ENCODE measurements around the gene MYRF.

DNA sequence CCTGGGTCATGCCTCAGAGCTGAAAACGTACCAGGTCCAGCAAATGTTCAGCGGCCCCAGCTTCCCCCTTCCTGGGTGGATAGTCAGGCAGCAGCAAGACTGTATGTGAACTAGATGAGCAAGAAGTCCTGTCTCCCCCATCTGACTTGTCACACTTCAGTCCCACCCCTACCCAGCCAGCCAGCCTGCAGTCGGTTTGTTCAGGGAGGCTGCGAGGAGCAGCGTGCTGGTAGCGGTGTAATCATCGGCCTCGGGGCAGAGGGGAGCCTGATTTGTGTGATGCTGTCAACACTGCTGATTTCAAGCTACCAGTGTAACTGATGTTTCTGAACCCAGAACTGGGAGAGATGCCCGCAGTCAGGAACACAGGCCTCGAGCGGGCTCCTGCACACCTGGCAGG is 30.4 kb downstream of the MYRF start:
- TF ChIP-seq POLR2A (conservative IDR thresholded peaks at IDR 0.05) (no peak), BRD9 (IDR thresholded peaks at IDR 0.05; ENCODE audit: low read depth, partially characterized antibody) (no peak), NFRKB (IDR thresholded peaks at IDR 0.05; ENCODE audit: low read depth) (no peak), NFE2L1 (tag; IDR thresholded peaks at IDR 0.05; ENCODE audit: borderline replicate concordance, low read depth) (no peak), MAFF (IDR thresholded peaks at IDR 0.05; ENCODE audit: low read length) (no peak), SREBF2 (CRISPR knock-in tag; IDR thresholded peaks at IDR 0.05) (no peak), EP300 (IDR thresholded peaks at IDR 0.05; ENCODE audit: low read length) (no peak), SMAD4 (CRISPR knock-in tag; conservative IDR thresholded peaks at IDR 0.05) (no peak), HMG20A (CRISPR knock-in tag; conservative IDR thresholded peaks at IDR 0.05) (no peak), ZNF12 (CRISPR knock-in tag; IDR thresholded peaks at IDR 0.05) (no peak), SRSF1 (IDR thresholded peaks at IDR 0.05; ENCODE audit: low read depth, low read length) (no peak), BACH1 (tag; IDR thresholded peaks at IDR 0.05) (no peak)
- TF ChIP-seq, protein P1, sequence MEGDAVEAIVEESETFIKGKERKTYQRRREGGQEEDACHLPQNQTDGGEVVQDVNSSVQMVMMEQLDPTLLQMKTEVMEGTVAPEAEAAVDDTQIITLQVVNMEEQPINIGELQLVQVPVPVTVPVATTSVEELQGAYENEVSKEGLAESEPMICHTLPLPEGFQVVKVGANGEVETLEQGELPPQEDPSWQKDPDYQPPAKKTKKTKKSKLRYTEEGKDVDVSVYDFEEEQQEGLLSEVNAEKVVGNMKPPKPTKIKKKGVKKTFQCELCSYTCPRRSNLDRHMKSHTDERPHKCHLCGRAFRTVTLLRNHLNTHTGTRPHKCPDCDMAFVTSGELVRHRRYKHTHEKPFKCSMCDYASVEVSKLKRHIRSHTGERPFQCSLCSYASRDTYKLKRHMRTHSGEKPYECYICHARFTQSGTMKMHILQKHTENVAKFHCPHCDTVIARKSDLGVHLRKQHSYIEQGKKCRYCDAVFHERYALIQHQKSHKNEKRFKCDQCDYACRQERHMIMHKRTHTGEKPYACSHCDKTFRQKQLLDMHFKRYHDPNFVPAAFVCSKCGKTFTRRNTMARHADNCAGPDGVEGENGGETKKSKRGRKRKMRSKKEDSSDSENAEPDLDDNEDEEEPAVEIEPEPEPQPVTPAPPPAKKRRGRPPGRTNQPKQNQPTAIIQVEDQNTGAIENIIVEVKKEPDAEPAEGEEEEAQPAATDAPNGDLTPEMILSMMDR (IDR thresholded peaks at IDR 0.05 in 2 of 3, conservative IDR thresholded peaks at IDR 0.05 in 1 of 3; ENCODE audit: insufficient read depth in 2 of 3, low read depth in 1 of 3, low read length in 3 of 3), result no peak
- TF ChIP-seq, protein P2, sequence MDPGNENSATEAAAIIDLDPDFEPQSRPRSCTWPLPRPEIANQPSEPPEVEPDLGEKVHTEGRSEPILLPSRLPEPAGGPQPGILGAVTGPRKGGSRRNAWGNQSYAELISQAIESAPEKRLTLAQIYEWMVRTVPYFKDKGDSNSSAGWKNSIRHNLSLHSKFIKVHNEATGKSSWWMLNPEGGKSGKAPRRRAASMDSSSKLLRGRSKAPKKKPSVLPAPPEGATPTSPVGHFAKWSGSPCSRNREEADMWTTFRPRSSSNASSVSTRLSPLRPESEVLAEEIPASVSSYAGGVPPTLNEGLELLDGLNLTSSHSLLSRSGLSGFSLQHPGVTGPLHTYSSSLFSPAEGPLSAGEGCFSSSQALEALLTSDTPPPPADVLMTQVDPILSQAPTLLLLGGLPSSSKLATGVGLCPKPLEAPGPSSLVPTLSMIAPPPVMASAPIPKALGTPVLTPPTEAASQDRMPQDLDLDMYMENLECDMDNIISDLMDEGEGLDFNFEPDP (CRISPR knock-in tag; IDR thresholded peaks at IDR 0.05), result no peak

Data from K562 (cell line).